HL-60 (cell line): ENCODE results near the gene DOCK1.

Source experiments
- DNase-seq, 2 experiments: peaks; one replicate each; pipeline ENCODE4 v3.0.0-alpha.2; 2010 to 2020; ENCODE audit warnings: low read depth in 1 of 2, low spot score in 1 of 2
- H3K27ac ChIP-seq: fragments of 250-450 bp; sonication (Bioruptor Pico); replicated peaks from 2 replicates; pipeline ENCODE4 v1.5.1; 2020; ENCODE audit warnings: mild to moderate bottlenecking, moderate library complexity
- H3K27me3 ChIP-seq: fragments of 250-450 bp; sonication (Bioruptor Pico); 2 replicates; pipeline ENCODE4 v1.5.1; 2021; ENCODE audit warnings: mild to moderate bottlenecking, moderate library complexity; ENCODE audit not compliant: insufficient read depth, poor library complexity, severe bottlenecking
- H3K4me3 ChIP-seq: replicated peaks from 2 replicates; pipeline ENCODE4 v1.5.1; 2011; ENCODE audit warnings: mild to moderate bottlenecking, control low read depth, low read length; ENCODE audit not compliant: insufficient read depth
- CTCF ChIP-seq: IDR thresholded peaks from one replicate; pipeline ENCODE4 v1.5.1; 2011; ENCODE audit warnings: low read length, control low read depth, inconsistent platforms; ENCODE audit not compliant: insufficient read depth
- GABPA ChIP-seq: IDR thresholded peaks from 2 replicates; pipeline ENCODE4 v1.6.1; 2012; ENCODE audit warnings: low read depth
- POLR2AphosphoS5 ChIP-seq: IDR thresholded peaks from 2 replicates; pipeline ENCODE4 v1.6.1; 2012; ENCODE audit warnings: low read depth
- REST ChIP-seq: IDR thresholded peaks from 2 replicates; pipeline ENCODE4 v1.6.1; 2012; ENCODE audit warnings: low read depth; ENCODE audit not compliant: insufficient replicate concordance
- SPI1 ChIP-seq: IDR thresholded peaks from 2 replicates; pipeline ENCODE4 v1.6.1; 2012; ENCODE audit warnings: low read depth, mild to moderate bottlenecking, borderline replicate concordance

DOCK1 gene

GRCh38 chr10:127129104-127129503 is 223.9 kb downstream of the DOCK1 start:
- no peak overlapping the region for H3K27ac ChIP-seq
- TF ChIP-seq CTCF: no peak
- TF ChIP-seq POLR2AphosphoS5: no peak
- TF ChIP-seq GABPA: no peak
- no peak overlapping the region for H3K4me3 ChIP-seq
- no peaks in the 10 kb centered on the region for H3K27me3 ChIP-seq
- no peak for DNase-seq

- Histone ChIP-seq H3K27ac (no peak overlapping the region), H3K4me3 (no peak overlapping the region), H3K27me3 (no peaks in the 10 kb centered on the region)
- TF ChIP-seq SPI1: no peak
- TF ChIP-seq GABPA: no peak
- no peak for TF ChIP-seq CTCF
- no peak for TF ChIP-seq REST
- no peak for TF ChIP-seq POLR2AphosphoS5
- DNase-seq: no peak
Measured at GRCh38 chr10:127132451-127132850, 227.2 kb downstream of the DOCK1 start.

- H3K27me3 ChIP-seq: no peaks in the 10 kb centered on the region
- no peak for DNase-seq
- no peak overlapping the region for H3K4me3 ChIP-seq
- TF ChIP-seq REST: no peak
- no peak for TF ChIP-seq CTCF
- TF ChIP-seq POLR2AphosphoS5: no peak
- TF ChIP-seq SPI1: no peak
- TF ChIP-seq GABPA: no peak
- H3K27ac ChIP-seq: no peak overlapping the region
Measured at GRCh38 chr10:127133225-127133624, 228.0 kb downstream of the DOCK1 start.

GRCh38 chr10:127133672-127134500 is 228.7 kb downstream of the DOCK1 start:
- DNase-seq: no peak
- Histone ChIP-seq H3K27me3 (no peaks in the 10 kb centered on the region), H3K27ac (no peak overlapping the region), H3K4me3 (no peak overlapping the region)
- TF ChIP-seq GABPA: no peak
- TF ChIP-seq POLR2AphosphoS5: no peak
- no peak for TF ChIP-seq SPI1
- no peak for TF ChIP-seq REST
- no peak for TF ChIP-seq CTCF
